ENCODE results near the gene PSMB3. TPM values are rescaled to one million over a fixed set of nuclear protein-coding genes. Genes with fewer than 3 reads are reported as not detected.

The PSMB3 gene
- total RNA-seq, 1 experiment from 2014 or later: 273 TPM

GRCh38 chr17:38752308-38753070 lies at the start of gene PSMB3 (continued):
- TF ChIP-seq MYBL2 (CRISPR knock-in tag; IDR thresholded peaks at IDR 0.05) (no peak), ARID4B (CRISPR knock-in tag; IDR thresholded peaks at IDR 0.05; ENCODE audit: borderline replicate concordance) (peak; percentile 73), ZBTB43 (CRISPR knock-in tag; IDR thresholded peaks at IDR 0.05) (0 out of 2 replicates have a peak, but pooled peaks have one; percentile 32), FOXK1 (CRISPR knock-in tag; IDR thresholded peaks at IDR 0.05) (peak; percentile 92), GABPB1 (CRISPR knock-in tag; IDR thresholded peaks at IDR 0.05) (peak; percentile 91)

- Mint-ChIP-seq H3K36me3 (0 out of 2 replicates have a peak, but pooled peaks cover 3% of the 10 kb centered on the region), H3K4me3 (peak overlapping the region; percentile 88), H3K27ac (peak overlapping the region; percentile 86), H3K27me3 (ENCODE audit: low read depth) (peaks cover 91% of the 10 kb centered on the region), H3K4me1 (peaks cover 56% of the 10 kb centered on the region), H3K9me3 (no peaks in the 10 kb centered on the region)
- ChIA-PET POLR2A (interaction anchor here (4.2 kb wide), 1 partner anchor 13 kb away, joined by 15 read pairs; no protein-coding TSS in a partner anchor), CTCF (interaction anchor here (1.2 to 1.6 kb wide), 2 partner anchors 26 to 194 kb away, joined by 3 to 4 read pairs; no protein-coding TSS in a partner anchor)
- TF ChIP-seq ZNF219 (CRISPR knock-in tag; IDR thresholded peaks at IDR 0.05; ENCODE audit: borderline replicate concordance) (no peak), CREB1 (CRISPR knock-in tag; IDR thresholded peaks at IDR 0.05) (no peak), IRF2 (CRISPR knock-in tag; IDR thresholded peaks at IDR 0.05; ENCODE audit: borderline replicate concordance, low read depth) (no peak), SP1 (CRISPR knock-in tag; conservative IDR thresholded peaks at IDR 0.05) (no peak), FOXP1 (CRISPR knock-in tag; IDR thresholded peaks at IDR 0.05; ENCODE audit: borderline replicate concordance) (0 out of 2 replicates have a peak, but pooled peaks have one; percentile 1), ZNF121 (CRISPR knock-in tag; IDR thresholded peaks at IDR 0.05) (no peak)
- no peak for DNase-seq (ENCODE audit: low spot score)
- no peak for ATAC-seq
These were observed 49.4 kb upstream of the PSMB3 start for GRCh38 chr17:38702916-38703741.

- H3K4me3 Mint-ChIP-seq: peak overlapping the region; percentile 88
- ATAC-seq (peak; percentile 63), DNase-seq (ENCODE audit: low spot score) (peak; percentile 98)
- H3K27me3 Mint-ChIP-seq (ENCODE audit: low read depth): peaks cover 89% of the 10 kb centered on the region
- peaks cover 54% of the 10 kb centered on the region for H3K4me1 Mint-ChIP-seq
- 0 out of 2 replicates have a peak, but pooled peaks cover 3% of the 10 kb centered on the region for H3K36me3 Mint-ChIP-seq
- POLR2A ChIA-PET: interaction anchor here (1.1 to 4.2 kb wide), 3 partner anchors 12 to 252 kb away, joined by 5 to 15 read pairs (median 6); no protein-coding TSS in a partner anchor
- peak overlapping the region; percentile 86 for H3K27ac Mint-ChIP-seq
- H3K9me3 Mint-ChIP-seq: no peaks in the 10 kb centered on the region
- CTCF ChIA-PET: interaction anchor here (1.0 to 4.9 kb wide), 7 partner anchors 15 to 280 kb away, joined by 3 to 28 read pairs (median 4); no protein-coding TSS in a partner anchor
- TF ChIP-seq TEAD1 (CRISPR knock-in tag; IDR thresholded peaks at IDR 0.05) (no peak; the same call in 1 of the 2 replicates), ERG (CRISPR knock-in tag; IDR thresholded peaks at IDR 0.05) (no peak), E2F5 (CRISPR knock-in tag; IDR thresholded peaks at IDR 0.05) (peak; percentile 87), TP53 (CRISPR knock-in tag; IDR thresholded peaks at IDR 0.05) (no peak), GABPB1 (CRISPR knock-in tag; IDR thresholded peaks at IDR 0.05) (peak; percentile 69), ARID4B (CRISPR knock-in tag; IDR thresholded peaks at IDR 0.05; ENCODE audit: borderline replicate concordance) (peak; percentile 25; the same call in 1 of the 2 replicates), ZNF219 (CRISPR knock-in tag; IDR thresholded peaks at IDR 0.05; ENCODE audit: borderline replicate concordance) (no peak)
These were observed 48.6 kb upstream of the PSMB3 start for GRCh38 chr17:38703742-38704605.

All from WTC11 (cell line).